SK-N-SH treated with all-trans-retinoic acid at 6 μM for 48 hours (cell line): Measurements from ENCODE around the gene TTC39C.

ENCODE experiments used
- ATAC-seq: fragments of 200-7000 bp; cut with Tn5 transposase; 3 replicates; pipeline ENCODE4 v1.9.1; 2020; ENCODE audit warnings: mild to moderate bottlenecking, moderate library complexity
- ARNTL ChIP-seq: fragments of 450-650 bp; formaldehyde crosslinking; IDR thresholded peaks from 2 replicates; pipeline ENCODE4 v1.5.0; 2020; ENCODE audit warnings: low read depth, mild to moderate bottlenecking, moderate library complexity, borderline replicate concordance
- BACH2 ChIP-seq: fragments of 250-450 bp; sonication (Bioruptor Pico); IDR thresholded peaks from 2 replicates; pipeline ENCODE4 v1.9.0; 2021; ENCODE audit warnings: mild to moderate bottlenecking, borderline replicate concordance
- CREB5 ChIP-seq: fragments of 250-450 bp; sonication (Bioruptor Pico); IDR thresholded peaks from 2 replicates; pipeline ENCODE4 v1.5.1; 2020; ENCODE audit warnings: low read depth, mild to moderate bottlenecking, moderate library complexity
- CSDC2 ChIP-seq: fragments of 250-450 bp; sonication (Bioruptor Pico); IDR thresholded peaks from 2 replicates; pipeline ENCODE4 v1.5.0; 2020; ENCODE audit warnings: mild to moderate bottlenecking, moderate library complexity
- ESRRG ChIP-seq: fragments of 250-450 bp; sonication (Bioruptor Pico); IDR thresholded peaks from 2 replicates; pipeline ENCODE4 v1.6.1; 2021; ENCODE audit warnings: mild to moderate bottlenecking
- ISL1 ChIP-seq: fragments of 250-450 bp; sonication (Bioruptor Pico); IDR thresholded peaks from 2 replicates; pipeline ENCODE4 v2.1.2; 2022; ENCODE audit warnings: mild to moderate bottlenecking, moderate library complexity
- PATZ1 ChIP-seq: fragments of 250-450 bp; sonication (Bioruptor Pico); IDR thresholded peaks from 2 replicates; pipeline ENCODE4 v1.8.0; 2020; ENCODE audit warnings: mild to moderate bottlenecking, moderate library complexity, borderline replicate concordance
- PPARA ChIP-seq: fragments of 250-450 bp; sonication (Bioruptor Pico); IDR thresholded peaks from 2 replicates; pipeline ENCODE4 v1.5.0; 2020; ENCODE audit warnings: mild to moderate bottlenecking, borderline replicate concordance
- RARB ChIP-seq: fragments of 250-450 bp; sonication (Bioruptor Pico); IDR thresholded peaks from 2 replicates; pipeline ENCODE4 v1.8.0; 2021; ENCODE audit warnings: mild to moderate bottlenecking, moderate library complexity
- TOX ChIP-seq: fragments of 250-450 bp; sonication (Bioruptor Pico); IDR thresholded peaks from 2 replicates; pipeline ENCODE4 v1.8.0; 2021; ENCODE audit warnings: mild to moderate bottlenecking, moderate library complexity, borderline replicate concordance
- ZC3H10 ChIP-seq: fragments of 250-450 bp; sonication (Bioruptor Pico); IDR thresholded peaks from 2 replicates; pipeline ENCODE4 v1.5.1; 2021; ENCODE audit warnings: mild to moderate bottlenecking, moderate library complexity
- ZFP3 ChIP-seq: fragments of 250-450 bp; sonication (Bioruptor Pico); IDR thresholded peaks from 2 replicates; pipeline ENCODE4 v1.5.0; 2020; ENCODE audit warnings: mild to moderate bottlenecking, moderate library complexity
- ZFP30 ChIP-seq: fragments of 450-650 bp; formaldehyde crosslinking; IDR thresholded peaks from 2 replicates; pipeline ENCODE4 v1.5.0; 2022; ENCODE audit warnings: mild to moderate bottlenecking, moderate library complexity
- ZNF565 ChIP-seq: fragments of 450-650 bp; formaldehyde crosslinking; conservative IDR thresholded peaks from 2 replicates; pipeline ENCODE4 v1.5.0; 2020; ENCODE audit warnings: low read depth, mild to moderate bottlenecking, moderate library complexity
- ZNF70 ChIP-seq: fragments of 450-650 bp; formaldehyde crosslinking; IDR thresholded peaks from 2 replicates; pipeline ENCODE4 v1.5.0; 2020; ENCODE audit warnings: mild to moderate bottlenecking, moderate library complexity
- ZNF8 ChIP-seq: fragments of 450-650 bp; formaldehyde crosslinking; IDR thresholded peaks from 2 replicates; pipeline ENCODE4 v1.5.0; 2020; ENCODE audit warnings: mild to moderate bottlenecking, moderate library complexity
- TF ChIP-seq, protein P1 (sequence below): fragments of 250-450 bp; sonication (Bioruptor Pico); IDR thresholded peaks from 2 replicates; pipeline ENCODE4 v1.5.0; 2020; ENCODE audit warnings: mild to moderate bottlenecking, moderate library complexity

TTC39C gene

DNA sequence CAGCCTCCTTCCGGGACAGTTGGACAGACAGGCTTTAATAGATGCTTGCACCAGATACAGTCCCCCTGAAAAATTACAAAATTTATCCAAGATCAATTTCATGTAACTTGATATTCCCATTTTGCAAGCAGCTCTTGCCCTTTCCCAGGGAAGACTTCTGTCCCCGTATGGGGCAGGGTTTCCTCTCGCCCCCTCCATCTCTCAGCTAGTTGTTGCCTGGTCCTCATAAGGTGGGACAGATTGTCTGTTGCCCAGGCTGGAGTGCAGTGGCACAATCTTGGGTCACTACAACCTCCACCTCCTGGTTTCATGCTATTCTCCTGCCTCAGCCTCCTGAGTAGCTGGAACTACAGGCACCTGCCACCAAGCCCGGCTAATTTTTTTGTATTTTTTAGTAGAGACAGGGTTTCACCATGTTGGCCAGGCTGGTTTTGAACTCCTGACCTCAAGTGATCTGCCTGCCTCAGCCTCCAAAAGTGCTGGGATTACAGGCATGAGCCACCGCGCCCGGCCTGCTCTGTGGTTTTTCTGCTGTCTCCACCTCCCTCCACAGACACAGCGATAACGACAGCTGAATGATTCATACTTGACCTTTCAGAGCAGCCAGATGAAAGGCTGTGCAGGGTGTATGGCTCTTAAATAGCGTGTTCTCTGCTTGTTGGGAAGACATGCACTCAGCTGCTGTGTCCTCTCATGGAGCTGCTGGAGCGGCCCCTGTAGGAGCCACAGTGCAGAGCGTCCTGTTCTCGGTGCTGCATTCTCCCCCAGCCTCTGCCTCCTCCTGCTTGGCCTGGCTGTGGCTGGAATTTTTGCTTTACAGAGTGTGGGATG lies 61.4 kb downstream of the TTC39C start:
- ATAC-seq = peak; percentile 100
- no peak for TF ChIP-seq ARNTL (CRISPR knock-in tag)
- TF ChIP-seq, protein P1, sequence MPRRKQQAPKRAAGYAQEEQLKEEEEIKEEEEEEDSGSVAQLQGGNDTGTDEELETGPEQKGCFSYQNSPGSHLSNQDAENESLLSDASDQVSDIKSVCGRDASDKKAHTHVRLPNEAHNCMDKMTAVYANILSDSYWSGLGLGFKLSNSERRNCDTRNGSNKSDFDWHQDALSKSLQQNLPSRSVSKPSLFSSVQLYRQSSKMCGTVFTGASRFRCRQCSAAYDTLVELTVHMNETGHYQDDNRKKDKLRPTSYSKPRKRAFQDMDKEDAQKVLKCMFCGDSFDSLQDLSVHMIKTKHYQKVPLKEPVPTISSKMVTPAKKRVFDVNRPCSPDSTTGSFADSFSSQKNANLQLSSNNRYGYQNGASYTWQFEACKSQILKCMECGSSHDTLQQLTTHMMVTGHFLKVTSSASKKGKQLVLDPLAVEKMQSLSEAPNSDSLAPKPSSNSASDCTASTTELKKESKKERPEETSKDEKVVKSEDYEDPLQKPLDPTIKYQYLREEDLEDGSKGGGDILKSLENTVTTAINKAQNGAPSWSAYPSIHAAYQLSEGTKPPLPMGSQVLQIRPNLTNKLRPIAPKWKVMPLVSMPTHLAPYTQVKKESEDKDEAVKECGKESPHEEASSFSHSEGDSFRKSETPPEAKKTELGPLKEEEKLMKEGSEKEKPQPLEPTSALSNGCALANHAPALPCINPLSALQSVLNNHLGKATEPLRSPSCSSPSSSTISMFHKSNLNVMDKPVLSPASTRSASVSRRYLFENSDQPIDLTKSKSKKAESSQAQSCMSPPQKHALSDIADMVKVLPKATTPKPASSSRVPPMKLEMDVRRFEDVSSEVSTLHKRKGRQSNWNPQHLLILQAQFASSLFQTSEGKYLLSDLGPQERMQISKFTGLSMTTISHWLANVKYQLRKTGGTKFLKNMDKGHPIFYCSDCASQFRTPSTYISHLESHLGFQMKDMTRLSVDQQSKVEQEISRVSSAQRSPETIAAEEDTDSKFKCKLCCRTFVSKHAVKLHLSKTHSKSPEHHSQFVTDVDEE (CRISPR knock-in tag) = 0 out of 2 replicates have a peak, but pooled peaks have one; percentile 45
- TF ChIP-seq CSDC2 (CRISPR knock-in tag) = no peak
- TF ChIP-seq ESRRG = no peak
- no peak for TF ChIP-seq RARB (CRISPR knock-in tag)
- 0 out of 2 replicates have a peak, but pooled peaks have one; percentile 28 for TF ChIP-seq TOX
- peak; percentile 57; the same call in 1 of the 2 replicates for TF ChIP-seq ZFP3 (CRISPR knock-in tag)
- peak; percentile 72 for TF ChIP-seq ISL1 (CRISPR knock-in tag)
- TF ChIP-seq, all 23 proteins: peak for 4

GRCh38 chr18:24076950-24077349 lies 62.4 kb downstream of the TTC39C start:
- TF ChIP-seq PATZ1 (CRISPR knock-in tag) = no peak
- TF ChIP-seq, all 23 proteins: peak for 0

DNA sequence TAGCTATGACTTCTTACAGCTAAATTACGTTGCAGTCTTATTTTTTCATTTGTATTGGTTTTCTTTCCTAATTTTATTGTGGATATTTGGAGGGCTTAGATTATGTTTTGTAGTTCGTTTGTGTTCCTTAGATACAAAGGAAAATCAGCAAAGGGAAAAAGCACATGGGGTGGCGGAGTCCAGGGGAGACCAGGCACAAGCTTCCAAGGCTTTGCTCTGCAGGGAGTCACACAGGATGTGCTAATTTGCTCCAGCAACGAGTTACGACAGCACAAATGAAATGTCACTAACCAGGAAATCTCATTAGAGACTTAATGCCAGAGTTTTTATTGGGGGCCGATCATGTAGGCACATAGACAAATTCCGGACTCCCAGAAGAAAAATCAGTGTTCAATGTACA lies 63.8 kb downstream of the TTC39C start:
- no peak for TF ChIP-seq ISL1 (CRISPR knock-in tag)
- no peak for TF ChIP-seq PPARA (CRISPR knock-in tag)
- no peak for TF ChIP-seq ZNF565 (CRISPR knock-in tag)
- no peak for TF ChIP-seq BACH2 (CRISPR knock-in tag)
- no peak for TF ChIP-seq ZC3H10 (CRISPR knock-in tag)
- TF ChIP-seq ARNTL (CRISPR knock-in tag) = no peak
- TF ChIP-seq ZFP30 (CRISPR knock-in tag) = no peak
- no peak for ATAC-seq

More at GRCh38 chr18:24076950-24077349, 62.4 kb downstream of the TTC39C start:
- no peak for ATAC-seq

DNA sequence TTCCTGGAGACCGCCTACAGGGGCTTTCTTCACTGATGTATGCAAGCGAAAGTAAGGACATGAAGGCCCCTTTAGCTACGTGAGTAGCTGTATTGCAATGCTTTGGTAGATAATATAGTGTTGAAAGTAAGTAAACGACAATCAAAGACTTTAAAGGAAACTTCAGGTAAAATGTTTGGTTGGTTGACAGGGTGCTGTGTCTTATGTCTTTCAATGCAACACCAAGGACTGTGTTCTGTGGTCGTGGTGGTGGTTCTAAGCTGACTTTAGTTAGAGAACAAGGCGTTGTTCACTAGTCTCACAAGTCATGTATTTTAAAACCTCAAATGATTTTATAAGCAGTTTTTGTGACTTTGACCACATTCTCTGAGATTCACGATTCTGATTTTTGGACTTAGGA lies 66.3 kb downstream of the TTC39C start:
- ATAC-seq = no peak
- TF ChIP-seq BACH2 (CRISPR knock-in tag) = no peak
- TF ChIP-seq CREB5 (CRISPR knock-in tag) = no peak
- no peak for TF ChIP-seq ZNF8
- TF ChIP-seq, protein P1 (CRISPR knock-in tag) = no peak
- TF ChIP-seq ZFP3 (CRISPR knock-in tag) = no peak
- no peak for TF ChIP-seq ZNF70 (CRISPR knock-in tag)
- no peak for TF ChIP-seq ARNTL (CRISPR knock-in tag)
- no peak for TF ChIP-seq PATZ1 (CRISPR knock-in tag)
- TF ChIP-seq CSDC2 (CRISPR knock-in tag) = no peak
